Stimulated activated CD4-positive, alpha-beta T cell treated with anti-CD3 and anti-CD28 coated beads, Interleukin-4, amount 100 ng/mL, for 1 hour (primary cell): ENCODE results near the gene GRIP1.
"Not testable (repeated sequence)": the region's sequence is repeated elsewhere in the genome, so short reads cannot be mapped to it uniquely, and the experiment has no call there.

Source experiments
- DNase-seq: peaks from one replicate; pipeline ENCODE4 v3.0.0-alpha.2; 2020

The GRIP1 gene

GRCh38 chr12:66303316-66303804, 375.5 kb downstream of the GRIP1 start:
- DNase-seq, result not testable (repeated sequence)

DNA sequence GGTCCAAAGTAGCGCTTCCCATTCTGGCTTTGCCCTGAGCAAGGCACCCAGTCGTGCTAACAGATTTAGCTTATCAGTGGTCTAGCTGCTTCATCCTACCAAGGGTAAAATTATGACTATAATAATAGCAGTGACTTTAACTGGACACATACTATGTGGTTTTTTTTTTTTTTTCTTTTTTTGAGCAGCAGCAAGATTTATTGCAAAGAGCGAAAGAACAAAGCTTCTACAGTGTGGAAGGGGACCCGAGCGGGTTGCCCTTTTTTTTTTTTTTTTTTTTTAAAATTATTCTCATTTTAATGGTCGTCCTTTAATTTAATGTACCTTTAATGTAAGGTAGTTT, 376.1 kb downstream of the GRIP1 start:
- DNase-seq, result no peak

DNA sequence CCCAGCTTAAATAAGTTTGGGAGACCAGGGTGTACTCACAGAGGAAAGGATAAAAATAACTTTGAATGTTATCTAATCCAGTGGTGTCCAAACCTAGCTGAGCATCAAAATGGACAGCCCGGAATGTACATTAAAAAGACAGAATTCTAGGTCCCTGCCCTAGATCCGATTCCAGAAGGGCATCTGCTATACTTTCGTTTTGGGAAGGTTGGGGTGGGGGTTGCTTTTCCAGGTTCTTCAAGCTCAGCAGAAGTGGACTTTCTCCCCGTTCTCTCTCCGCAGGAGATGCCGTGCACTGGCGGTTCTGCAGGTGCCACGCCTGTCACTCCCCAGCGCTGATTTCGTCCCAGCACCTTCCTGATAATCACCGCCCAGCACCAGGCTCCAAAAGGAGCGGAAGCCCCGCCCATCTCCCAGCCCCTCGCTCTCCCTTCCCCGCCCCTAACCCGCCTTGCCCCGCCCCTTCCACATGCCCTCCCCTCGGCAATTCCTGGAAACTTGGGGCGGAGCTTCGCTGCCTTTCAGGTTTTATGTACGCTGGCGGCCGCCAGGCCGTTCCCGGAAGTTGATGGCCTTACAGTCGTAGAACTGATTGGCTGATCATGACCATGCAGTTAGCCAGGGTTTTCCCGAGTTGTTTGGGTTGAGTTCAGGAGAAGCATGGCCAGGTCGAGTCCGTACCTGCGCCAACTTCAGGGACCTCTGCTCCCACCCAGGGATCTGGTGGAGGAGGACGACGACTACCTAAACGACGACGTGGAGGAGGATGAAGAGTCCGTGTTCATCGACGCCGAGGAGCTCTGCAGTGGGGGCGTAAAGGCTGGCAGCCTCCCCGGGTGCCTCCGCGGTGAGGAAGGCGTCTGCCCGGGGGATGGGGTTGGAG, 376.7 kb downstream of the GRIP1 start, which contains the start of gene HELB:
TSS of gene HELB (plus strand) at position 550 of the 883 bp plus-strand sequence. CDS start at position 661, 111 bp downstream.
- DNase-seq, result peak; percentile 98

DNA sequence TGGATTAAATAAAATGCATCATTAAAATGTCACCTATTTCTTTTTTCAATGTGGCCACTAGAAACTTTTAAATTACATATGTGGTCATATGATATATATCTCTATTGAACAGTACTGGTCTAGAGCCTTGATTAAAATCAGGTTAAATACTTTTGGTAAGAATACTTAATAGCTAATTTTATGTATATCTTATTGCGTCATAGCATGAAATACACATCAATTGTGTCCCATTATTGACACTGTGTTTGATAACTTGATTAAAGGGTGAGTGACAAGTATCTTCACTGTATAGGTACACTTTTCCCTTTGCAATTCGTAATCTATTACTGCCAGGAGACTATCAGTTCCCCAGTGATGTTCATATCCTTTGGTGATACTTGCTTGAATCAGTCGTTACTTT, 381.0 kb downstream of the GRIP1 start:
- DNase-seq, result no peak
